Peyer's patch (tissue), 4 donors: ENCODE measurements around the gene CD70.

Experiments
- POLR2A ChIP-seq, 2 donors: fragments of 450-650 bp; IDR thresholded peaks; one replicate each; pipeline ENCODE4 v1.5.1; 2017; ENCODE audit warnings: antibody characterized with exemption in 2 of 2, mild to moderate bottlenecking in 2 of 2, moderate library complexity in 2 of 2
- TF ChIP-seq, protein P1 (sequence below), 6 experiments: fragments of 450-650 bp in 4 of 6; fragments of 200-600 bp in 2 of 6; sonication (generic) in 1 of 6; IDR thresholded peaks; one replicate each; pipeline ENCODE4 v1.5.1; 2017 to 2019; ENCODE audit warnings: antibody characterized with exemption in 6 of 6, mild to moderate bottlenecking in 3 of 6, moderate library complexity in 1 of 6

DNA sequence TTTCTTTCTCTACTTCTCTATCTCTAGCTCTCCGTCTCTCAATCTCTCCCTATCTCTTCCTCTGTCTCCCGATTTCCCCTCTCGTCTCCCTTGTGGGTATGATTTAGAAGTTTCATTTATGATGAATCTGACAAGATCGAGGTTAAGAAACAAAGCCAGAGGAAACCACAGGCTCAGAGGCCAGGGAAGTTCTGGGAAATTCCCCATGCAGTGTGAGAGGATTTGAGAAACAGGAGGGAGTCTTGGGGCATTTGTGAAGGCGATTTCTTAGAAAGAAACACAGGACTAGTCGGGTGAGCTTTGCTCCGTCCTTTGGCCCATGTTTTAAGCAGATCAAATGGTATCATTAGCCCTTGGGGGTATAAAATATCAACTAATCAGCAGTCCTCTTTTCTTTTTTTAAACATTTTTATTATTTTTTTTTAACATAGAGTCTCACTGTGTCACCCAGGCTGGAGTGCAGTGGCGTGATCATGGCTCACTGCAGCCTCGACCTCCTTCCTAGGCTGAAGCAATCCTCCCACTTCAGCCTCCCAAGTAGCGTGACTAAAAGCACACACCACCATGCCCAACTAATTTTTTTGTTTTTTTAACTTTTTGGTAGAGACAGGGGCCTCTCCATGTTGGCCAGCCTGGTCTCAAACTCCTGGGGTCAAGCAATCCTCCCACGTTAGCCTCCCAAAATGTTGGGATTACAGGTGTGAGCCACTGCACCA, 34.3 kb downstream of the CD70 start:
- no peak for TF ChIP-seq POLR2A (IDR thresholded peaks at IDR 0.05)
- TF ChIP-seq, protein P1, sequence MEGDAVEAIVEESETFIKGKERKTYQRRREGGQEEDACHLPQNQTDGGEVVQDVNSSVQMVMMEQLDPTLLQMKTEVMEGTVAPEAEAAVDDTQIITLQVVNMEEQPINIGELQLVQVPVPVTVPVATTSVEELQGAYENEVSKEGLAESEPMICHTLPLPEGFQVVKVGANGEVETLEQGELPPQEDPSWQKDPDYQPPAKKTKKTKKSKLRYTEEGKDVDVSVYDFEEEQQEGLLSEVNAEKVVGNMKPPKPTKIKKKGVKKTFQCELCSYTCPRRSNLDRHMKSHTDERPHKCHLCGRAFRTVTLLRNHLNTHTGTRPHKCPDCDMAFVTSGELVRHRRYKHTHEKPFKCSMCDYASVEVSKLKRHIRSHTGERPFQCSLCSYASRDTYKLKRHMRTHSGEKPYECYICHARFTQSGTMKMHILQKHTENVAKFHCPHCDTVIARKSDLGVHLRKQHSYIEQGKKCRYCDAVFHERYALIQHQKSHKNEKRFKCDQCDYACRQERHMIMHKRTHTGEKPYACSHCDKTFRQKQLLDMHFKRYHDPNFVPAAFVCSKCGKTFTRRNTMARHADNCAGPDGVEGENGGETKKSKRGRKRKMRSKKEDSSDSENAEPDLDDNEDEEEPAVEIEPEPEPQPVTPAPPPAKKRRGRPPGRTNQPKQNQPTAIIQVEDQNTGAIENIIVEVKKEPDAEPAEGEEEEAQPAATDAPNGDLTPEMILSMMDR (IDR thresholded peaks at IDR 0.05) = no peak
